ENCODE data around the gene TUT7. TPM values are rescaled to one million over a fixed set of nuclear protein-coding genes. Genes with fewer than 3 reads are reported as not detected.

The TUT7 gene
- total RNA-seq, 1 experiment from 2014 or later = 24.5 TPM

DNA sequence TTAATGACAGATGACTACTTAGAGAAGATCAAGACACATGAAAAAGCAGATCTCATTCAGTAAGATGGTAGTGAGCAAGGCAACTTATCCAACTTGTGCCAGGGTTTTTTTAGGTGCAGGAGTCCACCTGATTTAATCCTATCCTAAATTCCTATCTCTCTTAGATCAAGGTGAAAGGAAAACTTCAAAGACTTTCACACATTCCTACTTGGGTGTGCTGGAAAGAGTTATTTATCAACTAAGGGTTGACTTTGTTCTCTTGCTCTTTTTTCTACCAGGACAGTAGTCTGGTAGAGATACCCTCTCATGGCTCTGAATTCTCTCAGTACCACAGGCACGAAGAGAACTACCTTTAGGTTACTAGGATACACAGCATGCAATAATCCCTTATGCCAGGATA lies 18.2 kb downstream of the TUT7 start:
- POLR2A ChIA-PET = no interaction called here
- H3K36me3 Mint-ChIP-seq = peaks cover 58% of the 10 kb centered on the region
- H3K4me3 Mint-ChIP-seq = no peak overlapping the region
- no peak for DNase-seq (ENCODE audit: low spot score)
- no peaks in the 10 kb centered on the region for H3K27me3 Mint-ChIP-seq (ENCODE audit: low read depth)
- CTCF ChIA-PET = no interaction called here
- no peak overlapping the region for H3K27ac Mint-ChIP-seq
- TF ChIP-seq, protein P1, sequence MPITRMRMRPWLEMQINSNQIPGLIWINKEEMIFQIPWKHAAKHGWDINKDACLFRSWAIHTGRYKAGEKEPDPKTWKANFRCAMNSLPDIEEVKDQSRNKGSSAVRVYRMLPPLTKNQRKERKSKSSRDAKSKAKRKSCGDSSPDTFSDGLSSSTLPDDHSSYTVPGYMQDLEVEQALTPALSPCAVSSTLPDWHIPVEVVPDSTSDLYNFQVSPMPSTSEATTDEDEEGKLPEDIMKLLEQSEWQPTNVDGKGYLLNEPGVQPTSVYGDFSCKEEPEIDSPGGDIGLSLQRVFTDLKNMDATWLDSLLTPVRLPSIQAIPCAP (CRISPR knock-in tag; IDR thresholded peaks at IDR 0.05) = no peak
- TF ChIP-seq EMX1 (CRISPR knock-in tag; IDR thresholded peaks at IDR 0.05) (no peak), NFYB (CRISPR knock-in tag; conservative IDR thresholded peaks at IDR 0.05; ENCODE audit: low read depth) (no peak), ZBTB21 (CRISPR knock-in tag; IDR thresholded peaks at IDR 0.05; ENCODE audit: borderline replicate concordance) (no peak), FOXK1 (CRISPR knock-in tag; IDR thresholded peaks at IDR 0.05) (no peak), ZNF416 (CRISPR knock-in tag; IDR thresholded peaks at IDR 0.05) (no peak), SMAD4 (CRISPR knock-in tag; IDR thresholded peaks at IDR 0.05) (no peak), MXD4 (CRISPR knock-in tag; IDR thresholded peaks at IDR 0.05; ENCODE audit: borderline replicate concordance) (no peak), FOXP1 (CRISPR knock-in tag; IDR thresholded peaks at IDR 0.05; ENCODE audit: borderline replicate concordance) (no peak), ZNF396 (CRISPR knock-in tag; IDR thresholded peaks at IDR 0.05; ENCODE audit: borderline replicate concordance) (no peak), ZNF219 (CRISPR knock-in tag; IDR thresholded peaks at IDR 0.05; ENCODE audit: borderline replicate concordance) (no peak), TEAD1 (CRISPR knock-in tag; IDR thresholded peaks at IDR 0.05) (no peak), HMGA2 (CRISPR knock-in tag; IDR thresholded peaks at IDR 0.05) (no peak)
- TF ChIP-seq, protein P2, sequence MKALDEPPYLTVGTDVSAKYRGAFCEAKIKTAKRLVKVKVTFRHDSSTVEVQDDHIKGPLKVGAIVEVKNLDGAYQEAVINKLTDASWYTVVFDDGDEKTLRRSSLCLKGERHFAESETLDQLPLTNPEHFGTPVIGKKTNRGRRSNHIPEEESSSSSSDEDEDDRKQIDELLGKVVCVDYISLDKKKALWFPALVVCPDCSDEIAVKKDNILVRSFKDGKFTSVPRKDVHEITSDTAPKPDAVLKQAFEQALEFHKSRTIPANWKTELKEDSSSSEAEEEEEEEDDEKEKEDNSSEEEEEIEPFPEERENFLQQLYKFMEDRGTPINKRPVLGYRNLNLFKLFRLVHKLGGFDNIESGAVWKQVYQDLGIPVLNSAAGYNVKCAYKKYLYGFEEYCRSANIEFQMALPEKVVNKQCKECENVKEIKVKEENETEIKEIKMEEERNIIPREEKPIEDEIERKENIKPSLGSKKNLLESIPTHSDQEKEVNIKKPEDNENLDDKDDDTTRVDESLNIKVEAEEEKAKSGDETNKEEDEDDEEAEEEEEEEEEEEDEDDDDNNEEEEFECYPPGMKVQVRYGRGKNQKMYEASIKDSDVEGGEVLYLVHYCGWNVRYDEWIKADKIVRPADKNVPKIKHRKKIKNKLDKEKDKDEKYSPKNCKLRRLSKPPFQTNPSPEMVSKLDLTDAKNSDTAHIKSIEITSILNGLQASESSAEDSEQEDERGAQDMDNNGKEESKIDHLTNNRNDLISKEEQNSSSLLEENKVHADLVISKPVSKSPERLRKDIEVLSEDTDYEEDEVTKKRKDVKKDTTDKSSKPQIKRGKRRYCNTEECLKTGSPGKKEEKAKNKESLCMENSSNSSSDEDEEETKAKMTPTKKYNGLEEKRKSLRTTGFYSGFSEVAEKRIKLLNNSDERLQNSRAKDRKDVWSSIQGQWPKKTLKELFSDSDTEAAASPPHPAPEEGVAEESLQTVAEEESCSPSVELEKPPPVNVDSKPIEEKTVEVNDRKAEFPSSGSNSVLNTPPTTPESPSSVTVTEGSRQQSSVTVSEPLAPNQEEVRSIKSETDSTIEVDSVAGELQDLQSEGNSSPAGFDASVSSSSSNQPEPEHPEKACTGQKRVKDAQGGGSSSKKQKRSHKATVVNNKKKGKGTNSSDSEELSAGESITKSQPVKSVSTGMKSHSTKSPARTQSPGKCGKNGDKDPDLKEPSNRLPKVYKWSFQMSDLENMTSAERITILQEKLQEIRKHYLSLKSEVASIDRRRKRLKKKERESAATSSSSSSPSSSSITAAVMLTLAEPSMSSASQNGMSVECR (CRISPR knock-in tag; IDR thresholded peaks at IDR 0.05; ENCODE audit: borderline replicate concordance) = no peak
- TF ChIP-seq, protein P3, sequence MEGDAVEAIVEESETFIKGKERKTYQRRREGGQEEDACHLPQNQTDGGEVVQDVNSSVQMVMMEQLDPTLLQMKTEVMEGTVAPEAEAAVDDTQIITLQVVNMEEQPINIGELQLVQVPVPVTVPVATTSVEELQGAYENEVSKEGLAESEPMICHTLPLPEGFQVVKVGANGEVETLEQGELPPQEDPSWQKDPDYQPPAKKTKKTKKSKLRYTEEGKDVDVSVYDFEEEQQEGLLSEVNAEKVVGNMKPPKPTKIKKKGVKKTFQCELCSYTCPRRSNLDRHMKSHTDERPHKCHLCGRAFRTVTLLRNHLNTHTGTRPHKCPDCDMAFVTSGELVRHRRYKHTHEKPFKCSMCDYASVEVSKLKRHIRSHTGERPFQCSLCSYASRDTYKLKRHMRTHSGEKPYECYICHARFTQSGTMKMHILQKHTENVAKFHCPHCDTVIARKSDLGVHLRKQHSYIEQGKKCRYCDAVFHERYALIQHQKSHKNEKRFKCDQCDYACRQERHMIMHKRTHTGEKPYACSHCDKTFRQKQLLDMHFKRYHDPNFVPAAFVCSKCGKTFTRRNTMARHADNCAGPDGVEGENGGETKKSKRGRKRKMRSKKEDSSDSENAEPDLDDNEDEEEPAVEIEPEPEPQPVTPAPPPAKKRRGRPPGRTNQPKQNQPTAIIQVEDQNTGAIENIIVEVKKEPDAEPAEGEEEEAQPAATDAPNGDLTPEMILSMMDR (IDR thresholded peaks at IDR 0.05) = no peak
- TF ChIP-seq, protein P4, sequence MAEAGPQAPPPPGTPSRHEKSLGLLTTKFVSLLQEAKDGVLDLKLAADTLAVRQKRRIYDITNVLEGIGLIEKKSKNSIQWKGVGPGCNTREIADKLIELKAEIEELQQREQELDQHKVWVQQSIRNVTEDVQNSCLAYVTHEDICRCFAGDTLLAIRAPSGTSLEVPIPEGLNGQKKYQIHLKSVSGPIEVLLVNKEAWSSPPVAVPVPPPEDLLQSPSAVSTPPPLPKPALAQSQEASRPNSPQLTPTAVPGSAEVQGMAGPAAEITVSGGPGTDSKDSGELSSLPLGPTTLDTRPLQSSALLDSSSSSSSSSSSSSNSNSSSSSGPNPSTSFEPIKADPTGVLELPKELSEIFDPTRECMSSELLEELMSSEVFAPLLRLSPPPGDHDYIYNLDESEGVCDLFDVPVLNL (CRISPR knock-in tag; IDR thresholded peaks at IDR 0.05; ENCODE audit: borderline replicate concordance, low read depth) = no peak
- TF ChIP-seq, protein P5, sequence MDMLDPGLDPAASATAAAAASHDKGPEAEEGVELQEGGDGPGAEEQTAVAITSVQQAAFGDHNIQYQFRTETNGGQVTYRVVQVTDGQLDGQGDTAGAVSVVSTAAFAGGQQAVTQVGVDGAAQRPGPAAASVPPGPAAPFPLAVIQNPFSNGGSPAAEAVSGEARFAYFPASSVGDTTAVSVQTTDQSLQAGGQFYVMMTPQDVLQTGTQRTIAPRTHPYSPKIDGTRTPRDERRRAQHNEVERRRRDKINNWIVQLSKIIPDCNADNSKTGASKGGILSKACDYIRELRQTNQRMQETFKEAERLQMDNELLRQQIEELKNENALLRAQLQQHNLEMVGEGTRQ (CRISPR knock-in tag; IDR thresholded peaks at IDR 0.05) = no peak
- TF ChIP-seq, protein P6, sequence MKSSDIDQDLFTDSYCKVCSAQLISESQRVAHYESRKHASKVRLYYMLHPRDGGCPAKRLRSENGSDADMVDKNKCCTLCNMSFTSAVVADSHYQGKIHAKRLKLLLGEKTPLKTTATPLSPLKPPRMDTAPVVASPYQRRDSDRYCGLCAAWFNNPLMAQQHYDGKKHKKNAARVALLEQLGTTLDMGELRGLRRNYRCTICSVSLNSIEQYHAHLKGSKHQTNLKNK (CRISPR knock-in tag; IDR thresholded peaks at IDR 0.05) = no peak
- TF ChIP-seq, protein P7, sequence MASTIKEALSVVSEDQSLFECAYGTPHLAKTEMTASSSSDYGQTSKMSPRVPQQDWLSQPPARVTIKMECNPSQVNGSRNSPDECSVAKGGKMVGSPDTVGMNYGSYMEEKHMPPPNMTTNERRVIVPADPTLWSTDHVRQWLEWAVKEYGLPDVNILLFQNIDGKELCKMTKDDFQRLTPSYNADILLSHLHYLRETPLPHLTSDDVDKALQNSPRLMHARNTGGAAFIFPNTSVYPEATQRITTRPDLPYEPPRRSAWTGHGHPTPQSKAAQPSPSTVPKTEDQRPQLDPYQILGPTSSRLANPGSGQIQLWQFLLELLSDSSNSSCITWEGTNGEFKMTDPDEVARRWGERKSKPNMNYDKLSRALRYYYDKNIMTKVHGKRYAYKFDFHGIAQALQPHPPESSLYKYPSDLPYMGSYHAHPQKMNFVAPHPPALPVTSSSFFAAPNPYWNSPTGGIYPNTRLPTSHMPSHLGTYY (CRISPR knock-in tag; IDR thresholded peaks at IDR 0.05) = no peak
- no peak for ATAC-seq
- 0 out of 2 replicates have a peak, but pooled peaks cover 5% of the 10 kb centered on the region for H3K9me3 Mint-ChIP-seq
- peaks cover 12% of the 10 kb centered on the region for H3K4me1 Mint-ChIP-seq
